Ascending aorta (tissue), 2 donors: Measurements from ENCODE around the gene ITGA11. TPM values are rescaled to one million over a fixed set of nuclear protein-coding genes. Genes with fewer than 3 reads are reported as not detected.

Experiments
- DNase-seq, 2 donors: peaks; one replicate each; pipeline ENCODE4 v3.0.0-alpha.2; 2019; ENCODE audit warnings: low spot score in 2 of 2
- H3K27ac ChIP-seq, 2 donors: fragments of 200-600 bp; sonication (generic); one replicate each; pipeline ENCODE4 v1.5.1; 2016 to 2017; ENCODE audit warnings: mild to moderate bottlenecking in 1 of 2
- H3K27me3 ChIP-seq: fragments of 200-600 bp; sonication (generic); one replicate; pipeline ENCODE4 v1.5.1; 2017
- H3K36me3 ChIP-seq, 2 donors: fragments of 200-600 bp; sonication (generic); one replicate each; pipeline ENCODE4 v1.5.1; 2016
- H3K4me1 ChIP-seq, 2 donors: fragments of 200-600 bp; sonication (generic); one replicate each; pipeline ENCODE4 v1.5.1; 2016 to 2017; ENCODE audit warnings: mild to moderate bottlenecking in 1 of 2
- H3K4me3 ChIP-seq, 2 donors: fragments of 200-600 bp; sonication (generic); one replicate each; pipeline ENCODE4 v1.5.1; 2016 to 2017; ENCODE audit warnings: mild to moderate bottlenecking in 1 of 2
- H3K9me3 ChIP-seq, 2 donors: fragments of 200-600 bp; sonication (generic); one replicate each; pipeline ENCODE4 v1.5.1; 2016
- CTCF ChIP-seq, 3 experiments: fragments of 200-600 bp in 2 of 3; fragments of 450-650 bp in 1 of 3; sonication (generic) in 2 of 3; IDR thresholded peaks; one replicate each; pipeline ENCODE4 v1.5.1; 2016 to 2019; ENCODE audit warnings: antibody characterized with exemption in 3 of 3, mild to moderate bottlenecking in 1 of 3, moderate library complexity in 1 of 3
- intact Hi-C: fragments of 100-400 bp; cut with DNase I; formaldehyde crosslinking; loops from one replicate; pipeline ENCODE4 v1.15.1; 2023
- total RNA-seq: library from RNA; depleted of rRNA; stranded (reverse); fragments of >200 nt; gene quantifications from one replicate; pipeline ENCODE4 v1.1.0, GENCODE V29; 2016

Gene ITGA11
- total RNA-seq, 1 donor from 2014 or later = 136 TPM

- Histone ChIP-seq H3K36me3 (no peaks in the 10 kb centered on the region), H3K9me3 (no peaks in the 10 kb centered on the region), H3K27ac (peak overlapping the region; percentile 85), H3K4me1 (peaks cover 5 to 19% of the 10 kb centered on the region in 2 donors), H3K4me3 (no peak overlapping the region), H3K27me3 (no peaks in the 10 kb centered on the region)
- TF ChIP-seq CTCF (IDR thresholded peaks at IDR 0.05) = no peak
- intact Hi-C loops = loop anchor here (5.0 kb wide), 1 partner anchor 172 kb away; no protein-coding TSS in a partner anchor
- no peak for DNase-seq
Measured at GRCh38 chr15:68478853-68479252, 46.9 kb upstream of the ITGA11 start.

- Histone ChIP-seq H3K9me3 (no peaks in the 10 kb centered on the region), H3K4me1 (peaks cover 5 to 15% of the 10 kb centered on the region in 2 donors), H3K27ac (no peak overlapping the region), H3K27me3 (no peaks in the 10 kb centered on the region), H3K36me3 (no peaks in the 10 kb centered on the region), H3K4me3 (no peak overlapping the region)
- intact Hi-C loops = loop anchor here (5.0 kb wide), 1 partner anchor 168 kb away; no protein-coding TSS in a partner anchor
- no peak for DNase-seq
- no peak for TF ChIP-seq CTCF (IDR thresholded peaks at IDR 0.05)
Measured at GRCh38 chr15:68475449-68475848, 43.5 kb upstream of the ITGA11 start.

GRCh38 chr15:68471541-68471940 is 39.6 kb upstream of the ITGA11 start:
- H3K4me1 ChIP-seq = peaks cover 4 to 22% of the 10 kb centered on the region in 2 donors
- no peak for DNase-seq
- intact Hi-C loops = no loop called here
- no peak for TF ChIP-seq CTCF (IDR thresholded peaks at IDR 0.05)
- no peak overlapping the region for H3K4me3 ChIP-seq
- no peaks in the 10 kb centered on the region for H3K27me3 ChIP-seq
- no peaks in the 10 kb centered on the region for H3K36me3 ChIP-seq
- H3K9me3 ChIP-seq = no peaks in the 10 kb centered on the region
- H3K27ac ChIP-seq = no peak overlapping the region

- no peaks in the 10 kb centered on the region for H3K9me3 ChIP-seq
- no peak for TF ChIP-seq CTCF (IDR thresholded peaks at IDR 0.05)
- no peak overlapping the region for H3K4me3 ChIP-seq
- H3K27me3 ChIP-seq = no peaks in the 10 kb centered on the region
- no peaks in the 10 kb centered on the region for H3K36me3 ChIP-seq
- no peak for DNase-seq
- H3K27ac ChIP-seq = no peak overlapping the region
- peaks cover 4 to 22% of the 10 kb centered on the region in 2 donors for H3K4me1 ChIP-seq
- intact Hi-C loops = no loop called here
Measured at GRCh38 chr15:68470976-68471375, 39.0 kb upstream of the ITGA11 start.

GRCh38 chr15:68470049-68470742 is 38.2 kb upstream of the ITGA11 start:
- DNase-seq = no peak
- no peaks in the 10 kb centered on the region for H3K27me3 ChIP-seq
- intact Hi-C loops = no loop called here
- H3K9me3 ChIP-seq = no peaks in the 10 kb centered on the region
- no peak for TF ChIP-seq CTCF (IDR thresholded peaks at IDR 0.05)
- no peaks in the 10 kb centered on the region for H3K36me3 ChIP-seq
- peak overlapping the region; percentile 25 to 64 for H3K27ac ChIP-seq
- no peak overlapping the region for H3K4me3 ChIP-seq
- H3K4me1 ChIP-seq = peaks cover 4 to 22% of the 10 kb centered on the region in 2 donors
